ENCODE data around the gene CRACR2B. TPM values are rescaled to one million over a fixed set of nuclear protein-coding genes. Genes with fewer than 3 reads are reported as not detected.
A peak's percentile ranks its signal among the peaks of the same experiment; 100 is the strongest.

The CRACR2B gene
- polyA plus RNA-seq, 3 donors: 1.0 to 11.0 (median 1.4) TPM

GRCh38 chr11:831961-832528, 4.3 kb downstream of the CRACR2B start:
- Histone ChIP-seq H3K9ac (ENCODE audit: insufficient read depth, low read length, poor library complexity, severe bottlenecking) (peak overlapping the region; percentile 46), H3K4me1 (ENCODE audit: control insufficient read depth in 1 of 2, insufficient read depth in 2 of 2, low read length in 2 of 2) (peaks cover 74 to 79% of the 10 kb centered on the region in 2 donors), H3K4me2 (replicated peaks; ENCODE audit: extremely low read depth, low read length, poor library complexity, severe bottlenecking) (peak overlapping the region; percentile 91), H3K27ac (ENCODE audit: low read depth in 1 of 2, low read length in 2 of 2) (no peak overlapping the region), H3K4me3 (replicated peaks in 1 of 3; ENCODE audit: low read depth in 2 of 3, low read length in 3 of 3) (peak overlapping the region in 2 of 3 experiments; percentile 41 to 74), H3K27me3 (ENCODE audit: control insufficient read depth in 2 of 2, insufficient read depth in 2 of 2, low read length in 2 of 2) (peaks cover 10 to 61% of the 10 kb centered on the region in 2 donors), H4K20me1 (ENCODE audit: insufficient read depth, low read length) (peaks cover 60% of the 10 kb centered on the region), H2AFZ (ENCODE audit: insufficient read depth, low read depth, low read length, poor library complexity, severe bottlenecking) (peak overlapping the region; percentile 41), H3K79me2 (ENCODE audit: insufficient read depth, low read length) (peaks cover 21% of the 10 kb centered on the region), H3K9me3 (replicated peaks in 1 of 2; ENCODE audit: control insufficient read depth in 1 of 2, insufficient read depth in 1 of 2, low read length in 2 of 2) (no peaks in the 10 kb centered on the region), H3K36me3 (replicated peaks in 1 of 2; ENCODE audit: control insufficient read depth in 1 of 2, insufficient read depth in 2 of 2, low read length in 2 of 2) (peaks cover 8 to 10% of the 10 kb centered on the region in 2 donors)
- Mint-ChIP-seq H3K4me1 (peaks cover 67% of the 10 kb centered on the region), H3K27ac (peak overlapping the region in 3 of 7 donors; percentile 6 to 59 (median 41)), H3K4me3 (peak overlapping the region; percentile 64 to 77), H3K27me3 (ENCODE audit: low read depth in 3 of 3) (peaks cover 41 to 77% (median 48%) of the 10 kb centered on the region in 3 donors), H3K9me3 (peaks cover 0 to 21% (median 3%) of the 10 kb centered on the region in 7 donors), H3K36me3 (peaks cover 14 to 18% of the 10 kb centered on the region in 2 donors)
- 95% methylated on average over 14 of the region's 23 CpGs for WGBS (ENCODE audit: insufficient coverage)
- no peak for TF ChIP-seq CTCF (IDR thresholded peaks at IDR 0.05)
- DNase-seq: no peak
- intact Hi-C loops (cut with micrococcal nuclease): no loop called here

- TF ChIP-seq CTCF (IDR thresholded peaks at IDR 0.05): no peak
- Mint-ChIP-seq H3K9me3 (peaks cover 0 to 21% (median 3%) of the 10 kb centered on the region in 7 donors), H3K4me1 (peaks cover 64% of the 10 kb centered on the region), H3K36me3 (peaks cover 18 to 21% of the 10 kb centered on the region in 2 donors), H3K27ac (peak within 1 kb of the TSS; percentile 63 to 95 (median 86)), H3K4me3 (peak within 1 kb of the TSS; percentile 84 to 87), H3K27me3 (ENCODE audit: low read depth in 3 of 3) (peaks cover 38 to 74% (median 45%) of the 10 kb centered on the region in 3 donors)
- Histone ChIP-seq H3K4me1 (ENCODE audit: control insufficient read depth in 1 of 2, insufficient read depth in 2 of 2, low read length in 2 of 2) (peaks cover 70 to 73% of the 10 kb centered on the region in 2 donors), H2AFZ (ENCODE audit: insufficient read depth, low read depth, low read length, poor library complexity, severe bottlenecking) (peak within 1 kb of the TSS; percentile 41), H4K20me1 (ENCODE audit: insufficient read depth, low read length) (peaks cover 65% of the 10 kb centered on the region), H3K9me3 (replicated peaks in 1 of 2; ENCODE audit: control insufficient read depth in 1 of 2, insufficient read depth in 1 of 2, low read length in 2 of 2) (no peaks in the 10 kb centered on the region), H3K27ac (ENCODE audit: low read depth in 1 of 2, low read length in 2 of 2) (peak within 1 kb of the TSS in 1 of 2 donors; percentile 71), H3K79me2 (ENCODE audit: insufficient read depth, low read length) (peaks cover 21% of the 10 kb centered on the region), H3K27me3 (ENCODE audit: control insufficient read depth in 2 of 2, insufficient read depth in 2 of 2, low read length in 2 of 2) (peaks cover 10 to 58% of the 10 kb centered on the region in 2 donors), H3K36me3 (replicated peaks in 1 of 2; ENCODE audit: control insufficient read depth in 1 of 2, insufficient read depth in 2 of 2, low read length in 2 of 2) (peaks cover 14 to 16% of the 10 kb centered on the region in 2 donors), H3K4me2 (replicated peaks; ENCODE audit: extremely low read depth, low read length, poor library complexity, severe bottlenecking) (peak within 1 kb of the TSS; percentile 91), H3K4me3 (replicated peaks in 1 of 3; ENCODE audit: low read depth in 2 of 3, low read length in 3 of 3) (peak within 1 kb of the TSS; percentile 47 to 85 (median 56)), H3K9ac (ENCODE audit: insufficient read depth, low read length, poor library complexity, severe bottlenecking) (peak within 1 kb of the TSS; percentile 66)
- WGBS (ENCODE audit: insufficient coverage): 2% methylated on average over 46 of the region's 67 CpGs
- peak in 2 of 3 donors; percentile 41 to 47 for DNase-seq
- intact Hi-C loops (cut with micrococcal nuclease): no loop called here
Measured at GRCh38 chr11:832529-833113, 4.9 kb downstream of the CRACR2B start, which contains the start of gene CD151. TSS of gene CD151 (plus strand) at chr11:832952. CDS start at chr11:836070, 3,118 bp downstream.
